GM18519 (cell line): ENCODE data around the gene PPM1D.
"Not testable (repeated sequence)": the region's sequence is repeated elsewhere in the genome, so short reads cannot be mapped to it uniquely, and the experiment has no call there.

Source experiments
- ATAC-seq: cut with Tn5 transposase; IDR thresholded peaks from one replicate; pipeline ENCODE4 v1.9.1; 2021; ENCODE audit warnings: mild to moderate bottlenecking, moderate library complexity; ENCODE audit not compliant: unreplicated experiment, low FRiP score

Gene PPM1D

DNA sequence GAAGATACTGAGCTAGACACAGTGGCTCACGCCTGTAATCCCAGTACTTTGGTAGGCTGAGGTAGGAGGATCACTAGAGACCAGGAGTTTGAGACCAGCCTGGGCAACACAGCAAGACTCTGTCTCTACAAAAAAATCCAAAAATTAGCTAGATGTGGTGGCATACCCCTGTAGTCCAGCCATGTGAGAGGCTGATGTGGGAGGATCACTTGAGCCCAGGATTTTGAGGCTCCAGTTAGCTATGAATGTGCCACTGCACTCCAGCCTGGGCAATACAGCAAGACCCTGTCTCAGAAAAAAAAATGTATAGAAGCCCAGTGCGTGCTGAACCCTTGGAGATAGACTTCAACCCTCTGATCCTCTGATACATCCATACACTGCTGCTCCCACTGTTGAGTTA is 7.2 kb upstream of the PPM1D start:
- no peak for ATAC-seq

DNA sequence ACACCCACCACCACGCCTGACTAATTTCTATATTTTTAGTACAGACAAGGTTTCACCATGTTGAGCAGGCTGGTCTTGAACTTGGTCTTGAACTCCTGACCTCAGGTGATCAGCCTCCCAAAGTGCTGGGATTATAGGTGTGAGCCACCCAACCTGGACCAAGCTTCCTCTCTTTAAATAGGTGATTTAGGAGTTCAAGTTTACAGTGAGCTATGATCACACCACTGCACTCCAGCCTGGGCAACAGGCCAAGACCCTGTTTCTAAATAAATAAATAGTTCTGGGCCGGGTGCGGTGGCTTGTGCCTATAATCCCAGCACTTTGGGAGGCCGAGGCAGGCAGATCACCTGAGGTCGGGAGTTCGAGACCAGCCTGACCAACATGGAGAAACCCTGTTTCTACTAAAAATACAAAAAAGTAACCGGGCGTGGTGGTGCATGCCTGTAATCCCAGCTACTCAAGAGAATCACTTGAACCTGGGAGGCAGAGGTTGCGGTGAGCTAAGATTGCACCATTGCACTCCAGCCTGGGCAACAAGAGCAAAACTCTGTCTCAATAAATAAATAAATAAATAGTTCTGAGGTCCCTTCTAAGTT is 6.5 kb upstream of the PPM1D start:
- not testable (repeated sequence) for ATAC-seq

DNA sequence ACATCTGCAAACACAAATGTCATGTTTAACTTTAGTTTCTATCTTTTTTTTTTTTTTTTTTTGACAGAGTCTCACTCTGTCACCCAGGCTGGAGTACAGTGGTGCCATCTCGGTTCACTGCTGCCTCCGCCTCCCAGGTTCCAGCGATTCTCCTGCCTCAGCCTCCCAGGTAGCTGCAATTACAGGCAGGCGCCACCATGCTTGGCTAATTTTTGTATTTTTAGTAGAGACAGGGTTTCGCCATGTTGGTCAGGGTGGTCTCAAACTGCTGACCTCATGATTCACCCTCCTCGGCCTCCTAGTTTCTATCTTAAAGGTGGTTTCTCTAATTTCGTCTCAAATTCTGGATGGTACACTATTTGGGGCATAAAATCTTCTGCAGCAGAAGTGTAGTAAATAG is 5.8 kb upstream of the PPM1D start:
- ATAC-seq, result not testable (repeated sequence)

DNA sequence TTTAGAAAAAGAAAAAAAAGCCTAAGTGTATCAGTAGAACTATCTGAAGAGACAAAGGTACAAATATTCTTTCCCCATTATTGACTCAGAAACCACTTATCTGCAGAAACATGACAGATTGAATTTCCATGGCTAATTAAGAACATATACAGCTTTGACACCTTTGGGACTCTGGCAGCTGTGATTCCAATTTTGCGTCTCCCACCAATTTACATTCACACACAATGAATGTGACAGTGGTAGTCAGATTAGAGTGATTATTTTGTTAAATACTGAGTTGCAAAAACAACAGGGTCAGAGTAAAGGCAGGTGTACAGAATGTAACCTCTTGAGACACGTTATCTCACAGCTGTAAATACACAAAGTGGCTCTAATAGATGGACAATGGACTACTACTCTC is 5.3 kb upstream of the PPM1D start:
- no peak for ATAC-seq

DNA sequence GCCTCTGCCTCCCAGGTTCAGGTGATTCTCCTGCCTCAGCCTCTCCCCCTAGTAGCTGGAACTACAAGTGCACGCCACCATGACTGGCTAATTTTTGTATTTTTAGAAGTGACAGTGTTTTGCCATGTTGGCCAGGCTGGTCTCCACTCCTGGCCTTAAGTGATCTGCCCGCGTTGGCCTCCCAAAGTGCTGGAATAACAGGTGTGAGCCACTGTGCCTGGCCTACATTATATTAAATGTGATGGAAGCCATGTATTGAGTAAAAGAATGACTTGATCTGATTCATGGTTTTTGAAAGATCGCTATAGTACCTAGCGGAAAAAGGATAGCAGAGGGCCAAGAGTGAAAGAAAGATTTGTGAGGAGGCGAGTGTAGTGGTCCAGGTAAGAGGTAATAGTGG is 2.7 kb upstream of the PPM1D start:
- ATAC-seq, result no peak

DNA sequence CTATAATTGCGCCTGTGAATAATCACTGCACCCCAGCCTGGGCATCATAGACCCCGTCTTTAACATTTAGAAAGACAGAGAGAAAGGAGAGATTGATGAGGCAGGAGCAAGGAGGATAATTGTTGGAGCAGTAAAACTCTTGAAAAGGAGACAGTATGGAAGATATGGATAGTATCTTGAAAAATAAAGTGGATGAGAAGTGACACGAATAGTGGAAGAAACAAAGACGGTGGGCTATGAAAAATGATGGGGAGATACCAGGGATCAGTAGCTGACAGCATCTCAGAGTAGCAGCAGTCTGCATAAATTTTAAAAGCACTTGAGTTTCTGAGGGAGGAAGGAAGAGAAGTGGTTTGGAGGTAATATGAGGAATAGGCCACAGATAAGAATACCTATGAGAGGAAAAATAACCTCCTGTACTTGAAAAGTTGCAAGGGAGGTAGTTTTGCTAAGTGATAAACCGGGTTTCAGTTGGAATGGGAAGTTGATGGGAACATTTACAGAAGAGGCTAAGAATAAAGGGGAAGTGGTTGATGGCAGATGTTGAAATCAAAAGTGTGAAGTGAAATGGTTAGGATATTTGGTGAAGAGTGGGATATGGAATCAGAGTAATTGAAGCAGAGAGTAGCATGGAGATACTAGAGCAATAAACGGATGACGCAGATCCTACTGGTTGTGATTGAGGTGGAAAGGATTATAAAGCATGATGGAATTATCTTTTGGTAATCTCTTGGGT is 1.8 kb upstream of the PPM1D start:
- no peak for ATAC-seq

DNA sequence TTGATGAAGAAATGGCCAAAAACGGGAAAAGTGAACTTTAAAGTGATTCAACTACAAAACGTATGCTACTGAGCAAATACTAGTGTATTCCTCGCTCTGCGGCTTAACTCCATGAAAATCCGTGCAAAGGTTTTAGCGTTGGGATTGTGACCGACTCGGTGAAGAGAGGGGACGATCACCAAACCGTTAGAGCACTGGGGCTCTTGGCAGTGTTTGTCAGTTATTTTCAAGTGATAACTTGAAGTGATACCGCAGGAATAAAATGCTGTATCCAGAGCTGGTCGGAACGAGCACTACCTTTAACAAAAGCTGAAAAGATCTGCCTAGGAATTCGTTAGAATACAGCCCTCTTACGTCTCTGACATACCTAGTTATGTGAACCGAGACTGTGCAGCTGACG is 773 bp upstream of the PPM1D start:
- ATAC-seq, result peak; percentile 1

DNA sequence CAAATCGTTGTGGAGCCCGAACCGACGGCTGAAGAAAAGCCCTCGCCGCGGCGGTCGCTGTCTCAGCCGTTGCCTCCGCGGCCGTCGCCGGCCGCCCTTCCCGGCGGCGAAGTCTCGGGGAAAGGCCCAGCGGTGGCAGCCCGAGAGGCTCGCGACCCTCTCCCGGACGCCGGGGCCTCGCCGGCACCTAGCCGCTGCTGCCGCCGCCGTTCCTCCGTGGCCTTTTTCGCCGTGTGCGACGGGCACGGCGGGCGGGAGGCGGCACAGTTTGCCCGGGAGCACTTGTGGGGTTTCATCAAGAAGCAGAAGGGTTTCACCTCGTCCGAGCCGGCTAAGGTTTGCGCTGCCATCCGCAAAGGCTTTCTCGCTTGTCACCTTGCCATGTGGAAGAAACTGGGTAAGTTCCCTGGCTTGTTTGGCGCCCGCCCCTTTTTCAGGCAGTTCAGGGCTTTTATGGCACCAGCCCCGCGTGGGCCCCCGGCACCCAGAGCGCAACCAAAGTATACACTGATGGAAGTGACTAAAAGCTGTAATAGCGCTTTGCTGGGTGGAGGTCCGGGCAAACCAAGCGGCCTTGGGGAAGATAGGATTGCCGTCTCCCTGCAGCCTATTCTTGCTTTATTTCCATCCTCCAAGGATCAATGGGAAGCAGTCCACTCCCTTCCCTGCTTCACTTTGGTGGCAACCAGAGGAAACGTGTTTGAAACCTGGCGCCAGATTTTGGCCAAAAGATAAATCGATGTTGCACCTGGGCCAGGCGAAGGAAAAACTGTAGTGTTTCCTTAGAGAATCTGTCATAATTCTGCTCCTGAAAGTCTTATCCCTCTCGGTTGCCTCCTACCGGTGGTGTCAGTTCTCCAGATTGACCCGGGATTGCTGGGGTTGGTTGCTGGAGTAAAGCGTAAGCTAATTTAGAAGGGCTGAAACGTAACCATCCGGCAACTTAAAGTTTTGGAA is 775 bp downstream of the PPM1D start:
- ATAC-seq, result peak; percentile 6

DNA sequence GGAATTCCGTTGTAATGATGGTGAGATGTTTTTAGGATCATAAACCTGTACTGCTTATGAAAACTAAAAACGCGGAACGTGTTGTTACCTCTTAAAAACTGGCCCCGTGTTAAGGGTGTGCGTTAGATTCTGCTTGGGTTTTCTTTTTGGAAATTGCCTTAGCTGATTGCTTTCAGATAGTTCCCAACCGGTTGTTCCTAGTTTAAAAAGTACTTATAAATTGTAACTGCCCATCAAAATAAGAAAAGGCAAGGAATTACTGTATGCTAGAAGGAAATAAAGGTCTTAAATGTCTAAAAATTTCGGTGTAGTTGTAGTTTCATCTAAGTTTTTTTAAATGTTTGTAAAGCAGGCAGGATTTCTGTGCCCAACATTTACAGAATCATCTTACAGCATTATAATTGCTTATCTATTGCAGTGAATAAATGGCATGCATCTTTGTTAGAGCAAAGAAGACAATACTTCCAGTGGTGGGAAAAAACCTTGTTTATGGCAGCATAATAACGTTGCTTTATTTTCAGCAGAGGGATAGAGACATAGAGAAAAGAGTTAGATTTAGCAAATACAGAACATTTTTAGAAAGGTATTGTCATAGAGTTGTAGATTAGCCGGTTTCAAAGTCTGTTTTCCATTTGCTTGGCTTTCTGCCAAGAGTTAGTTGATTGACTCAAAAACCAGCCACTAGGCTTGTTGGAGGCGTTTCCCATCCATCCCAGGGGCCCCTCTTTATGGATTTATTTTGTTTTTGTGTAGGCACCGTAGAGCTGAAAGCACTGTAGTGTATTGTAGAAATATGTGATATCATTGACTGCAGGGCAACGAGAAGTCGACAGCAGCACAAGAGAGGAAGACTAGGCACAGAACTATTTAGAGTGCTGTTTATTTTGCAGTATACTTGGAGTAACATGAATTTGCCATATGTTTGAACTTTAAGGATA is 1.7 kb downstream of the PPM1D start:
- no peak for ATAC-seq

DNA sequence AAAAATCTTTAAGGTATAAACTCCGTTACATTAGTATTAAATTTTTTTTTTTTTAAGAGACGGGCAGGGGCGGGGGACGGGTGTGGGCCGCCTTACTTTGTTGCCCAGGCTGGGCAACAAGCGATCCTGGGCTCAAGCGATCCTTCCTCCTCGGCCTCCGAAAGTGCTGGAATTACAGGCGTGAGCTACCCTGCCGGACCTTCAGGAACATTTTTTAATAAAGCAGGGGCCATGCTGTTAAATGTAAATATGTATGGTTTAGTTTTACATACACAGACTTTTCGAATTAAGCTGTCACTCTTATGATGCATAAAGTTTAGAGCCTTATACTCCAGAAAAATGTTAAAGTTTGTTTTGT is 2.4 kb downstream of the PPM1D start:
- ATAC-seq, result no peak

DNA sequence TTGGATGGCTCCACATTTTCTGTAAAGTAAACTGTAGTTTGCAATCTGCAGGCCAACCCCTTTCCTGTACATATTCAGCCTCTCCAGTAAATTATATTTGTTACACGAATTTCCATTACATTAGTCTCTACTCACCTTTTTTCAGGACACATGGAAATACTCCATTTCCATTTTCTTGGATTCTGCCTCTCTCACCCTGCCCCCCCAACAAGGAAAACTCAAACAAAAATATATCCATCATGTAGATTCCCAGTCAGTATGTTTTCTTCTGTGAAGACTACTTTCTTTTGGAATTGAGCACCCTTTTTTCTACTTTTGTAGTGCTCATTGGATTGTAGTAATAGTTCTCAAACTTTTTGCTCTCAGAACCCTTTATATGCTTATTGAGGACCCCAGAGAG is 2.9 kb downstream of the PPM1D start:
- no peak for ATAC-seq

DNA sequence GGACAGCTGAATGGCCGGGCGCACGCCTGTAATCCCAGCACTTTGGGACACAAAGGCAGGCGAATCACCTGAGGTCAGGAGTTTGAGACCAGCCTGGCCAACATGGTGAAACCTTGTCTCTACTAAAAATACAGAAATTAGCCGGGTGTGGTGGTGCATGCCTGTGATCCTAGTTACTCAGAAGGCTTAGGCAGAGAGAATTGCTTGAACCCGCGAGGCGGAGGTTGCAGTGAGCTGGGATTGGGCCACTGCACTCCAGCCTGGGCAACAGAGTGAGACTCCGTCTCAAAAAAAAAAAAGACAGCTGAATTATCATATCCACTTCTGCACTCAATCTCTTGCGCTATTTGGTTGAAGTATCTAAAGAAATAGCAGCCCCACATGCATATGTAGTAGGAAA is 3.5 kb downstream of the PPM1D start:
- ATAC-seq, result not testable (repeated sequence)

DNA sequence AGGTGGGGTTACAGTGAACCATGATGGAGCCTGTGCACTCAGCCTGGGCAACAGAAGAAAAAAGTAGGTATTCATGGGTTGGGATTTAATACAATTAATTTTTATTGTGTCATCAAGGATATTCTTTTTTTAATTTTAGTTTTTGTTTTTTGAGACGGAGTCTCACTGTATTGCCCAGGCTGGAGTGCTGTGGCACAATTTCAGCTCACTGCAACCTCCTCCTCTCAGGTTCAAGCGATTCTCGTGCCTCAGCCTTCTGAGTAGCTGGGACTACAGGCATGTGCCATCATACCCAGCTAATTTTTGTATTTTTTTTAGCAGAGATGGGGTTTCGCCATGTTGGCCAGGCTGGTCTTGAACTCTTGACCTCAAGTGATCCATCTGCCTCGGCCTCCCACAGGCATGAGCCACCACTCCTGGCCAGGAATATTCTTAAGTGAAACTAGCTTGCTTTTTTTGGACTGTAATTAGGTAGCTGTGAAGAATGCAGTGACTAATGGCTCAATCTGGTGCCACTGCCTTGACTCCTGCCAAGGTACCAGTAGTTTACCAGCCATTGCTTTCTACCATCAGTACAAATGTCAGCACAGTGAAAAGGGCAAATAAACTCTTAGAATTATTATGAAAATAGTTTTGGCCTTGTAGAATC is 4.8 kb downstream of the PPM1D start:
- no peak for ATAC-seq

DNA sequence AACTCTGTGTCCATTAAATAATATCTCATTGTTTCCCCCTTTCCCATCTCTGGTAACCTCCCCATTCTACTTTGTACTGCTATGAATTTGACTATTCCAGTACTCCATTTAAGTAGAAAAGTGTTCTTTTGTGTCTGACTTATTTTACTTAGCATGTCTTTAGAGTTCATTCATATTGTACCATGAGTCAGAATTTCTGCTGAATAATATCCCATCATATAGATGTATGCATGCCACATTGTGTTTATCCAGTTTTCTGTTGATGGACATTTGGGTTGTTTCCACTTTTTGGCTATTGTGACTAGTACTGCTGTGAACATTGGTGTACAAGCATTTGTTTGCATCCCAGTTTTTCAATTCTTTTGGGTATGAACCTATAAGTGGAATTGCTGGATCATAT is 6.0 kb downstream of the PPM1D start:
- no peak for ATAC-seq

DNA sequence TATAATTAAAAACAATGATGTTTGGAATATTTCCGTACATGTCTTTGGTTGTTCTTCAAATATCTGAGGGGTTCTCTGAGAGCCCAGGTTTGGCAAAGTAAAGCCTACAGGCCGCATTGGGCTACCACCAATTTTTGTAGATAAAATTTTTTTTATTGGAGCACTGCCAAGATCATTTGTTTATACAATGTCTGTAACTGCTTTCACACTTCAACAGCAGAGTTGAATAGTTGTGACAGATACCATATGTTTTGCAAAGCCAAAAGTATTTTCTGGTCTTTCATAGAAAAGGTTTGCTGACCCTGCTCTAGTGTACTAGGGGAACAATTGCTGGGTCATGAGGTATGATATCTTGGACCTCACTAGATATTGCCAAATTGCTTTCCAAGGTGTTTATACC is 10.5 kb downstream of the PPM1D start:
- ATAC-seq, result no peak

DNA sequence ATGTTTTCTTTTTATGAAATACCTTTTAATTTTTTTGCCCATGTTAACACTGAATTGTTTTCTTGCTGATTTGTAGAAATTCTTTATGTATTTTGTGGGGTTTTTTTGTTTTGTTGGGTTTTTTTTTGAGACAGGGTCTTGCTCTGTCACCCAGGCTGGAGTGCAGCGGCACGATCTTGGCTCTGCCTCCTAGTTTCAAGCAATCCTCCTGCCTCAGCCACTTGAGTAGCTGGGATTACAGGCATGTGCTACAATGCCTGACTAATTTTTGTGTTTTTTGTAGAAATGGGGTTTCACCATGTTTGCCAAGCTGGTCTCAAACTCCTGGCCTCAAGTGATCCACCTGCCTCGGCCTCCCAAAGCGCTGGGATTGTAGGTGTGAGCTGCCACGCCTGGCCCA is 11.3 kb downstream of the PPM1D start:
- ATAC-seq, result not testable (repeated sequence)

DNA sequence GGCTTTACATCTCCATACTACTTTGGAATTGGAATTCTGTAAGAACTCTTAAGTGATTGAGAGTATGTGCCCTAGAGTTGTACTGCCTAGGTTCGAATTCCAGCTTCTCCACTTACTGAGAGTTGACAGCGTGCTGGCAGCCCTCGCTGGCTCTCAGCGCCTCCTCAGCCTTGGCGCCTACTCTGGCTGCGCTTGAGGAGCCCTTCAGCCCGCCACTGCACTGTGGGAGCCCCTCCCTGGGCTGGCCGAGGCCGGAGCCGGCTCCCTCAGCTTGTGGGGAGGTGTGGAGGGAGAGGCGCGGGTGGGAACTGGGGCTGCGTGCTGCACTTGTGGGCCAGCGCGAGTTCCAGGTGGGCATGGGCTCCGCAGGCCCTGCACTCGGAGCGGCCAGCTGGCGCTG is 13.3 kb downstream of the PPM1D start:
- ATAC-seq, result no peak

DNA sequence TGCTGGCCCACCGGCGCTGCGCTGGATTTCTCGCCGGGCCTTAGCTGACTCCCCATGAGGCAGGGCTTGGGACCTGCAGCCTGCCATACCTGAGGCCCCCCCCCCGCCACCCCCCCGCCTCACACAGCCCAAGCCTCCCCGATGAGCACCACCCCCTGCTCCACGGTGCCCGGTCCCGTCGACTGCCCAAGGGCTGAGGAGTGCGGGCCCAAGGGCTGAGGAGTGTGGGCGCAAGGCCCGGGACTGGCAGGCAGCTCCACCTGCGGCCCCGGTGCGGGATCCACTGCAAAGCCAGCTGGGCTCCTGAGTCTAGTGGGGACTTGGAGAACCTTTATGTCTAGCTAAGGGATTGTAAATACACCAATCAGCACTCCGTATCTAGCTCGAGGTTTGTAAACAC is 13.8 kb downstream of the PPM1D start:
- ATAC-seq, result not testable (repeated sequence)

DNA sequence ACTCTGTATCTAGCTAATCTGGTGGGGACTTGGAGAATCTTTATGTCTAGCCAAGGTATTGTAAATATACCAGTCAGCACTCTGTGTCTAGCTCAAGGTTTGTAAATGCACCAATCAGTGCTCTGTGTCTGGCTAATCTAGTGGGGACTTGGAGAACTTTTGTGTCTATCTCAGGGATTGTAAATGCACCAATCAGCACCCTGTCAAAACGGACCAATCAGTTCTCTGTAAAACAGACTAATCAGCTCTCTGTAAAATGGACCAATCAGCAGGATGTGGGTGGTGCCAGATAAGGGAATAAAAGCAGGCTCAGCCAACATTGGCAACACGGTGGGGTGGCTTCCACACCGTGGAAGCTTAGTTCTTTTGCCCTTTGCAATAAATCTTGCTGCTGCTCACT is 14.3 kb downstream of the PPM1D start:
- ATAC-seq, result not testable (repeated sequence)

DNA sequence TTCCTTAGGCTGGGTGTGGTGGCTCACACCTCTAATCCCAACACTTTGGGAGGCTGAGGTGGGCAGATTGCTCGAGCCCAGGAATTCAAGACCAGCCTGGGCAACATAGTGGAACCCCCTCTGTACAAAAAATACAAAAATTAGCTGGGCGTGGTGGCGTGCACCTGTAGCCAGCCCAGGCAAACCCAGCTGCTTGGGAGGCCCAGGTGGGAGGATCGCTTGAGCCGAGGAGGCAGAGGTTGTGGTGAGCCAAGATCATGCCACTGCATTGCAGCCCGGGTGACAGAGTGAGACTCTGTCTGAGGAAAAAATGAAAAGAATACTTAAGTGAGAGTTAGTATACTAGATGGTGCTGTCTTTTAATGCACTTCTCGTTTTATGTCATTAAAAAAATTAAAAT is 15.1 kb downstream of the PPM1D start:
- no peak for ATAC-seq
